Endothelial cell of umbilical vein (primary cell): ENCODE results near the gene FMNL2. TPM values are rescaled to one million over a fixed set of nuclear protein-coding genes. Genes with fewer than 3 reads are reported as not detected.

ENCODE experiments used
- BruUV-seq: library from RNA; stranded (reverse); fragments of 400-500 nt; replicated peaks from 2 replicates; lab custom pipeline; 2021; lab: Mats Ljungman, UMichigan
- CTCF ChIA-PET: fragments of 300-600, 350-600 bp; sonication (Branson Sonifier 250); formaldehyde crosslinking; loops from one replicate; lab custom pipeline; 2021; ENCODE audit warnings: antibody characterized with exemption, inconsistent platforms; lab: Charles Lee
- POLR2A ChIA-PET: fragments of 300-600, 350-600 bp; sonication (Branson Sonifier 250); formaldehyde crosslinking; loops from one replicate; lab custom pipeline; 2021; ENCODE audit warnings: antibody characterized with exemption, inconsistent platforms; lab: Charles Lee
- DNase-seq: peaks from one replicate; pipeline ENCODE4 v3.0.0-alpha.2; 2011; ENCODE audit warnings: low read depth, low spot score
- FAIRE-seq: peaks from 2 replicates; lab custom pipeline; 2011; peaks lifted over from hg19 to GRCh38; lab: Jason Lieb, UNC
- H2AFZ ChIP-seq: 2 replicates; pipeline ENCODE4 v1.6.0; 2012; ENCODE audit warnings: low read depth, low read length, control low read depth, inconsistent platforms
- H3K27ac ChIP-seq: 2 replicates; pipeline ENCODE4 v1.5.1; 2011; ENCODE audit warnings: low read depth, mild to moderate bottlenecking, control low read depth, low read length, moderate library complexity; ENCODE audit not compliant: insufficient read depth
- H3K27me3 ChIP-seq, 2 experiments: 2 replicates each; pipeline versions ENCODE4 v1.6.0 to v1.6.1; 2011; ENCODE audit warnings: low read length in 2 of 2, mixed read lengths in 1 of 2; ENCODE audit not compliant: control insufficient read depth in 2 of 2, insufficient read depth in 2 of 2
- H3K36me3 ChIP-seq, 2 experiments: 2 replicates in 1 of 2; 3 replicates in 1 of 2; pipeline ENCODE4 v1.5.1; 2011; ENCODE audit warnings: low read length in 2 of 2, mild to moderate bottlenecking in 1 of 2, moderate library complexity in 1 of 2; ENCODE audit not compliant: control insufficient read depth in 2 of 2, insufficient read depth in 2 of 2; ENCODE audit errors: extremely low read depth in 1 of 2
- H3K4me1 ChIP-seq: 3 replicates; pipeline ENCODE4 v1.5.1; 2011; ENCODE audit warnings: mild to moderate bottlenecking, low read length; ENCODE audit not compliant: control insufficient read depth, insufficient read depth; ENCODE audit errors: extremely low read depth
- H3K4me2 ChIP-seq: 2 replicates; pipeline ENCODE4 v1.6.1; 2011; ENCODE audit warnings: low read length, control low read depth, mixed read lengths; ENCODE audit not compliant: insufficient read depth
- H3K4me3 ChIP-seq, 3 experiments: fragments of 200-600 bp in 1 of 3; sonication (generic), shearing (Covaris generic) in 1 of 3; replicated peaks in 1 of 3; 2 replicates each; pipeline ENCODE4 v1.5.1; 2011 to 2016; ENCODE audit warnings: control low read depth in 3 of 3, low read length in 3 of 3, mild to moderate bottlenecking in 2 of 3, inconsistent platforms in 1 of 3, low read depth in 1 of 3, moderate library complexity in 1 of 3; ENCODE audit not compliant: insufficient read depth in 1 of 3
- H3K79me2 ChIP-seq: 2 replicates; pipeline ENCODE4 v1.6.0; 2012; ENCODE audit warnings: low read length, inconsistent platforms; ENCODE audit not compliant: control insufficient read depth, insufficient read depth
- H3K9ac ChIP-seq: replicated peaks from 2 replicates; pipeline ENCODE3; 2011; ENCODE audit warnings: low read length, control low read depth; ENCODE audit not compliant: insufficient read depth; ENCODE audit errors: extremely low read depth
- H3K9me1 ChIP-seq: replicated peaks from 3 replicates; pipeline ENCODE4 v1.6.0; 2011; ENCODE audit warnings: mild to moderate bottlenecking, low read length; ENCODE audit not compliant: control insufficient read depth, insufficient read depth; ENCODE audit errors: extremely low read depth
- H3K9me3 ChIP-seq: replicated peaks from 2 replicates; pipeline ENCODE4 v1.5.1; 2012; ENCODE audit warnings: low read length, inconsistent platforms; ENCODE audit not compliant: control insufficient read depth, insufficient read depth
- H4K20me1 ChIP-seq: replicated peaks from 2 replicates; pipeline ENCODE3; 2011; ENCODE audit warnings: mild to moderate bottlenecking, low read length; ENCODE audit not compliant: control insufficient read depth, insufficient read depth; ENCODE audit errors: extremely low read depth
- CTCF ChIP-seq, 2 donors: IDR thresholded peaks; 1 replicate in 1 of 2; 2 replicates in 1 of 2; pipeline ENCODE4 v1.5.1; 2011; ENCODE audit warnings: low read length in 2 of 2, mild to moderate bottlenecking in 2 of 2, moderate library complexity in 2 of 2, control low read depth in 1 of 2, inconsistent platforms in 1 of 2, low read depth in 1 of 2; ENCODE audit not compliant: insufficient read depth in 1 of 2; ENCODE audit errors: extremely low read depth in 1 of 2
- EZH2 ChIP-seq: IDR thresholded peaks from 2 replicates; pipeline ENCODE4 v1.6.1; 2012; ENCODE audit warnings: borderline replicate concordance, low read depth, mild to moderate bottlenecking, moderate library complexity, low read length, inconsistent platforms; ENCODE audit not compliant: severe bottlenecking
- FOS ChIP-seq: IDR thresholded peaks from 2 replicates; pipeline ENCODE4 v1.6.1; 2011; ENCODE audit warnings: mild to moderate bottlenecking, low read length, moderate library complexity, borderline replicate concordance; ENCODE audit not compliant: insufficient read depth
- GATA2 ChIP-seq: IDR thresholded peaks from 2 replicates; pipeline ENCODE4 v1.7.0; 2011; ENCODE audit warnings: low read depth, mild to moderate bottlenecking, moderate library complexity, mixed read lengths, low read length; ENCODE audit not compliant: insufficient read length, insufficient read depth
- JUN ChIP-seq: IDR thresholded peaks from 2 replicates; pipeline ENCODE4 v1.6.1; 2011; ENCODE audit warnings: borderline replicate concordance, low read depth; ENCODE audit not compliant: insufficient read length, insufficient read depth
- MAX ChIP-seq: IDR thresholded peaks from 2 replicates; pipeline ENCODE4 v1.6.1; 2011; ENCODE audit not compliant: insufficient read depth, insufficient read length
- MYC ChIP-seq: IDR thresholded peaks from one replicate; pipeline ENCODE4 v1.6.1; 2011; ENCODE audit warnings: mild to moderate bottlenecking, low read depth, low read length
- POLR2A ChIP-seq: IDR thresholded peaks from 2 replicates; pipeline ENCODE4 v1.6.1; 2012; ENCODE audit warnings: low read depth, mild to moderate bottlenecking, control low read depth, low read length
- POLR2AphosphoS5 ChIP-seq: IDR thresholded peaks from 2 replicates; pipeline ENCODE4 v1.6.1; 2012; ENCODE audit warnings: low read depth, mild to moderate bottlenecking, control low read depth, low read length, moderate library complexity; ENCODE audit not compliant: insufficient read depth
- dilution Hi-C: fragments of 300-500 bp; cut with MboI; formaldehyde crosslinking; loops from one replicate; pipeline ENCODE4 v1.15.0; 2019; ENCODE audit warnings: low sequenced_read_pairs; ENCODE audit not compliant: extremely low pct_ligation_motif_present
- intact Hi-C: fragments of 100-400 bp; cut with micrococcal nuclease; formaldehyde crosslinking; loops from one replicate; pipeline ENCODE4 v1.10.0; 2022
- polyA plus RNA-seq, 4 experiments: library from polyadenylated mRNA; depleted of rRNA in 3 of 4; stranded (reverse) in 3 of 4; unstranded in 1 of 4; fragments of >200 nt; gene quantifications; 2 replicates each; pipeline versions ENCODE4 v1.2.1 to v1.2.3, GENCODE V29; 2011 to 2012; ENCODE audit warnings: missing spikeins in 1 of 4
- total RNA-seq: library from RNA; stranded (reverse); gene quantifications from 2 replicates; pipeline ENCODE4 v1.2.3, GENCODE V29; 2021

FMNL2 gene
- total and polyA plus RNA-seq, 2 donors (not counting 3 experiments of a cell fraction or from before 2014, with no cell fraction given): 8.3 to 28.0 TPM

- Histone ChIP-seq H3K9me3 (no peaks in the 10 kb centered on the region), H4K20me1 (no peaks in the 10 kb centered on the region), H3K79me2 (no peaks in the 10 kb centered on the region), H3K27me3 (no peaks in the 10 kb centered on the region), H3K4me3 (no peak overlapping the region), H3K9me1 (no peaks in the 10 kb centered on the region), H3K27ac (no peak overlapping the region), H3K9ac (no peak overlapping the region), H2AFZ (no peak overlapping the region), H3K4me1 (peaks cover 15% of the 10 kb centered on the region), H3K4me2 (no peak overlapping the region), H3K36me3 (peaks cover 5% of the 10 kb centered on the region in 2 experiments)
- FAIRE-seq: no peak
- intact Hi-C loops: loop anchor here (5.0 kb wide), 1 partner anchor 276 kb away; the partner anchor contains the start of gene FMNL2
- TF ChIP-seq FOS (peak; percentile 49), GATA2 (no peak), MAX (no peak), MYC (no peak), POLR2AphosphoS5 (no peak), EZH2 (no peak)
- dilution Hi-C loops: no loop called here
- POLR2A ChIA-PET: interaction anchor here (0.5 kb wide), 1 partner anchor 12 kb away, joined by 4 read pairs; no protein-coding TSS in a partner anchor
- CTCF ChIA-PET: interaction anchor here (0.9 to 1.9 kb wide), 4 partner anchors 22 to 437 kb away, joined by 3 to 5 read pairs (median 4); partner anchors contain the start of gene STAM2
- DNase-seq: peak; percentile 18
- BruUV-seq: no TSS peak
Measured at GRCh38 chr2:152613235-152613634, 278.3 kb downstream of the FMNL2 start.

GRCh38 chr2:152615177-152615576 is 280.2 kb downstream of the FMNL2 start:
- no peaks in the 10 kb centered on the region for H3K9me1 ChIP-seq
- H3K27me3 ChIP-seq: no peaks in the 10 kb centered on the region
- no peak for TF ChIP-seq JUN
- no peak for TF ChIP-seq FOS
- TF ChIP-seq CTCF (IDR thresholded peaks at IDR 0.05; ENCODE audit: extremely low read depth in 1 of 2, insufficient read depth in 1 of 2, low read depth in 1 of 2, low read length in 2 of 2): no peak
- no peak for TF ChIP-seq GATA2
- no peak for TF ChIP-seq POLR2AphosphoS5
- TF ChIP-seq MYC: no peak
- TF ChIP-seq POLR2A: no peak
- TF ChIP-seq EZH2: no peak
- TF ChIP-seq MAX: no peak
- dilution Hi-C loops (no loop called here), intact Hi-C loops (no loop called here)
- peaks cover 3 to 9% of the 10 kb centered on the region in 2 experiments for H3K36me3 ChIP-seq
- no peaks in the 10 kb centered on the region for H3K9me3 ChIP-seq
- CTCF ChIA-PET: interaction anchor here (0.9 to 1.9 kb wide), 6 partner anchors 9 to 439 kb away, joined by 3 to 5 read pairs (median 3); partner anchors contain the start of gene STAM2
- H4K20me1 ChIP-seq: no peaks in the 10 kb centered on the region
- no peak overlapping the region for H2AFZ ChIP-seq
- no peak overlapping the region for H3K27ac ChIP-seq
- DNase-seq (no peak), FAIRE-seq (no peak)
- no peaks in the 10 kb centered on the region for H3K79me2 ChIP-seq
- H3K4me3 ChIP-seq: no peak overlapping the region
- BruUV-seq: no TSS peak
- no peak overlapping the region for H3K4me2 ChIP-seq
- POLR2A ChIA-PET: interaction anchor here (0.7 kb wide), 1 partner anchor 9 kb away, joined by 7 read pairs; no protein-coding TSS in a partner anchor
- peaks cover 15% of the 10 kb centered on the region for H3K4me1 ChIP-seq
- H3K9ac ChIP-seq: no peak overlapping the region
